Measurements from ENCODE around the gene CLSTN2. TPM values are rescaled to one million over a fixed set of nuclear protein-coding genes. Genes with fewer than 3 reads are reported as not detected.
A peak's percentile ranks its signal among the peaks of the same experiment; 100 is the strongest.

Gene CLSTN2
- total RNA-seq, 1 experiment from 2014 or later, result not detected

GRCh38 chr3:140438736-140439470 is 503.9 kb downstream of the CLSTN2 start:
- Histone ChIP-seq H3K9me2 (ENCODE audit: insufficient read depth) (no peaks in the 10 kb centered on the region), H3K4me3 (no peak overlapping the region), H3K27ac (no peak overlapping the region), H3K79me2 (ENCODE audit: low read depth) (no peaks in the 10 kb centered on the region), H3K4me1 (replicated peaks; ENCODE audit: insufficient read depth) (peaks cover 22% of the 10 kb centered on the region), H4K20me1 (ENCODE audit: insufficient read depth) (no peaks in the 10 kb centered on the region), H3F3A (ENCODE audit: insufficient read depth, low read depth) (peaks cover 15% of the 10 kb centered on the region), H3K27me3 (ENCODE audit: insufficient read depth, low read depth) (no peaks in the 10 kb centered on the region), H3K4me2 (no peak overlapping the region), H2AFZ (no peak overlapping the region), H3K36me3 (ENCODE audit: low read depth) (no peaks in the 10 kb centered on the region), H3K9me3 (ENCODE audit: insufficient read depth, low read depth) (no peaks in the 10 kb centered on the region)
- no peak for DNase-seq
- intact Hi-C loops (cut with micrococcal nuclease; ENCODE audit: unreplicated experiment), result no loop called here
- no peak for TF ChIP-seq EZH2 (IDR thresholded peaks at IDR 0.05; ENCODE audit: low read depth)
- TF ChIP-seq CTCF (conservative IDR thresholded peaks at IDR 0.05), result no peak
- ChIA-PET CTCF (no interaction called here), POLR2A (ENCODE audit: unreplicated experiment) (no interaction called here)
- BruUV-seq (replicated peaks), result no TSS peak

- no peak overlapping the region for H3K4me3 ChIP-seq
- no peaks in the 10 kb centered on the region for H3K36me3 ChIP-seq (ENCODE audit: low read depth)
- H3K27me3 ChIP-seq (ENCODE audit: insufficient read depth, low read depth), result no peaks in the 10 kb centered on the region
- POLR2A ChIA-PET (ENCODE audit: unreplicated experiment), result no interaction called here
- H3K4me1 ChIP-seq (replicated peaks; ENCODE audit: insufficient read depth), result peaks cover 22% of the 10 kb centered on the region
- intact Hi-C loops (cut with micrococcal nuclease; ENCODE audit: unreplicated experiment), result no loop called here
- BruUV-seq (replicated peaks), result no TSS peak
- H4K20me1 ChIP-seq (ENCODE audit: insufficient read depth), result no peaks in the 10 kb centered on the region
- H2AFZ ChIP-seq, result no peak overlapping the region
- CTCF ChIA-PET, result no interaction called here
- H3K4me2 ChIP-seq, result 0 out of 2 replicates have a peak overlapping the region, but pooled peaks have one; percentile 39
- no peaks in the 10 kb centered on the region for H3K9me2 ChIP-seq (ENCODE audit: insufficient read depth)
- no peak overlapping the region for H3K27ac ChIP-seq
- no peak for TF ChIP-seq CTCF (conservative IDR thresholded peaks at IDR 0.05)
- TF ChIP-seq EZH2 (IDR thresholded peaks at IDR 0.05; ENCODE audit: low read depth), result no peak
- H3F3A ChIP-seq (ENCODE audit: insufficient read depth, low read depth), result peaks cover 15% of the 10 kb centered on the region
- DNase-seq, result no peak
- H3K79me2 ChIP-seq (ENCODE audit: low read depth), result no peaks in the 10 kb centered on the region
- no peaks in the 10 kb centered on the region for H3K9me3 ChIP-seq (ENCODE audit: insufficient read depth, low read depth)
Observed at GRCh38 chr3:140439527-140439926, 504.5 kb downstream of the CLSTN2 start.

- ChIA-PET CTCF (interaction anchor here (0.6 kb wide), 1 partner anchor 424 kb away, joined by 4 read pairs; no protein-coding TSS in a partner anchor), POLR2A (ENCODE audit: unreplicated experiment) (no interaction called here)
- peak overlapping the region; percentile 39; the same call in 1 of the 2 replicates for H3K4me2 ChIP-seq
- no peak overlapping the region for H2AFZ ChIP-seq
- intact Hi-C loops (cut with micrococcal nuclease; ENCODE audit: unreplicated experiment), result loop anchor here (1.0 to 2.0 kb wide), 3 partner anchors 52 to 188 kb away; no protein-coding TSS in a partner anchor
- H3K27me3 ChIP-seq (ENCODE audit: insufficient read depth, low read depth), result no peaks in the 10 kb centered on the region
- H3K4me1 ChIP-seq (replicated peaks; ENCODE audit: insufficient read depth), result peaks cover 22% of the 10 kb centered on the region
- peak in 1 of 2 experiments; percentile 60 for DNase-seq
- no peaks in the 10 kb centered on the region for H3K9me2 ChIP-seq (ENCODE audit: insufficient read depth)
- H3K9me3 ChIP-seq (ENCODE audit: insufficient read depth, low read depth), result no peaks in the 10 kb centered on the region
- no peaks in the 10 kb centered on the region for H3K79me2 ChIP-seq (ENCODE audit: low read depth)
- no peaks in the 10 kb centered on the region for H4K20me1 ChIP-seq (ENCODE audit: insufficient read depth)
- no peak for TF ChIP-seq CTCF (conservative IDR thresholded peaks at IDR 0.05)
- TF ChIP-seq EZH2 (IDR thresholded peaks at IDR 0.05; ENCODE audit: low read depth), result no peak
- no TSS peak for BruUV-seq (replicated peaks)
- peak overlapping the region; percentile 66 for H3K27ac ChIP-seq
- peaks cover 15% of the 10 kb centered on the region for H3F3A ChIP-seq (ENCODE audit: insufficient read depth, low read depth)
- H3K4me3 ChIP-seq, result no peak overlapping the region
- no peaks in the 10 kb centered on the region for H3K36me3 ChIP-seq (ENCODE audit: low read depth)
Observed at GRCh38 chr3:140440446-140440845, 505.5 kb downstream of the CLSTN2 start.

Data from PC-9 (cell line).